Lung (tissue), 12 donors: ENCODE measurements around the gene FASN. TPM values are rescaled to one million over a fixed set of nuclear protein-coding genes. Genes with fewer than 3 reads are reported as not detected.

ENCODE experiments used
- ATAC-seq: fragments of 200-7000 bp; cut with Tn5 transposase; one replicate; pipeline ENCODE4 v1.9.1; 2020; ENCODE audit warnings: moderate number of reproducible peaks; ENCODE audit not compliant: insufficient read depth, low FRiP score
- DNase-seq, 3 donors: peaks; one replicate each; pipeline ENCODE4 v3.0.0-alpha.2; 2013 to 2017
- H3K27ac ChIP-seq, 2 donors: one replicate each; pipeline ENCODE4 v1.5.1; 2013; ENCODE audit warnings: mild to moderate bottlenecking in 2 of 2, moderate library complexity in 2 of 2, control low read depth in 1 of 2, inconsistent platforms in 1 of 2, low read depth in 1 of 2, low read length in 1 of 2
- H3K27me3 ChIP-seq, 3 donors: one replicate each; pipeline ENCODE4 v1.5.1; 2013; ENCODE audit warnings: low read length in 2 of 3; ENCODE audit not compliant: control insufficient read depth in 3 of 3, insufficient read depth in 3 of 3
- H3K36me3 ChIP-seq, 4 donors: one replicate each; pipeline ENCODE4 v1.5.1; 2013; ENCODE audit warnings: low read length in 4 of 4, mild to moderate bottlenecking in 1 of 4, moderate library complexity in 1 of 4; ENCODE audit not compliant: control insufficient read depth in 4 of 4, insufficient read depth in 4 of 4
- H3K4me1 ChIP-seq, 5 donors: one replicate each; pipeline ENCODE4 v1.5.1; 2013; ENCODE audit warnings: low read length in 5 of 5, mild to moderate bottlenecking in 2 of 5, moderate library complexity in 1 of 5; ENCODE audit not compliant: control insufficient read depth in 5 of 5, insufficient read depth in 5 of 5
- H3K4me3 ChIP-seq: one replicate; pipeline ENCODE4 v1.5.1; 2013; ENCODE audit warnings: mild to moderate bottlenecking, control low read depth, moderate library complexity
- H3K9ac ChIP-seq, 2 donors: one replicate each; pipeline ENCODE4 v1.5.1; 2013; ENCODE audit warnings: low read length in 2 of 2, control low read depth in 1 of 2; ENCODE audit not compliant: insufficient read depth in 1 of 2
- H3K9me3 ChIP-seq, 4 donors: one replicate each; pipeline ENCODE4 v1.5.1; 2013; ENCODE audit warnings: low read length in 3 of 4, mild to moderate bottlenecking in 1 of 4, moderate library complexity in 1 of 4; ENCODE audit not compliant: control insufficient read depth in 4 of 4, insufficient read depth in 3 of 4
- CTCF ChIP-seq: IDR thresholded peaks from 2 replicates; pipeline ENCODE4 v1.5.1; 2012; ENCODE audit warnings: mild to moderate bottlenecking; ENCODE audit errors: control extremely low read depth, extremely low read depth
- WGBS, 2 donors: extraction: QIAGEN DNeasy Blood & Tissue Kit; methylation state at CpG; one replicate each; pipeline ENCODE4 v1.1.7; 2013; 5-methylcytosine and 5-hydroxymethylcytosine counted together
- polyA plus RNA-seq, 2 donors: library from polyadenylated mRNA; stranded (reverse); fragments of 200-250 nt; gene quantifications; one replicate each; pipeline ENCODE4 v1.2.1, GENCODE V29; 2013
- total RNA-seq, 2 donors: library from RNA; depleted of rRNA in 1 of 2; stranded (reverse); fragments of >200 nt in 1 of 2; gene quantifications; one replicate each; pipeline ENCODE4 v1.2.1, GENCODE V29; 2014 to 2021
- donor health status: control.
- donor health status: control.
- donor health status: Bipolar disorder and iron deficiency.
- donor health status: healthy.
- donor health status: DM: yes; HTN: yes; CAD: no.

FASN gene
- total and polyA plus RNA-seq, 4 donors = 46.2 to 604 (median 212) TPM

GRCh38 chr17:82107341-82107860 lies 9.4 kb upstream of the FASN start:
- H3K4me1 ChIP-seq = peaks cover 0 to 37% (median 28%) of the 10 kb centered on the region in 5 donors
- peak overlapping the region in 1 of 2 donors; percentile 94 for H3K27ac ChIP-seq
- no peak for DNase-seq
- no peaks in the 10 kb centered on the region for H3K9me3 ChIP-seq
- no peaks in the 10 kb centered on the region for H3K27me3 ChIP-seq
- H3K36me3 ChIP-seq = no peaks in the 10 kb centered on the region
- no peak overlapping the region for H3K4me3 ChIP-seq
- H3K9ac ChIP-seq = no peak overlapping the region
- no peak for TF ChIP-seq CTCF
- 85 to 86% methylated on average over 24 of the region's 24 CpGs for WGBS, 2 donors
- no peak for ATAC-seq

GRCh38 chr17:82106688-82107305 lies 8.8 kb upstream of the FASN start:
- TF ChIP-seq CTCF = no peak
- 41 to 43% methylated on average over 8 to 9 of the region's 9 CpGs for WGBS, 2 donors
- no peak for ATAC-seq
- Histone ChIP-seq H3K9ac (no peak overlapping the region), H3K9me3 (no peaks in the 10 kb centered on the region), H3K4me3 (no peak overlapping the region), H3K36me3 (no peaks in the 10 kb centered on the region), H3K4me1 (peaks cover 0 to 37% (median 28%) of the 10 kb centered on the region in 5 donors), H3K27ac (peak overlapping the region in 1 of 2 donors; percentile 94), H3K27me3 (no peaks in the 10 kb centered on the region)
- DNase-seq = no peak

GRCh38 chr17:82105882-82106687 lies 8.0 kb upstream of the FASN start:
- Histone ChIP-seq H3K9me3 (no peaks in the 10 kb centered on the region), H3K4me1 (peaks cover 0 to 37% (median 28%) of the 10 kb centered on the region in 5 donors), H3K36me3 (no peaks in the 10 kb centered on the region), H3K27ac (peak overlapping the region in 1 of 2 donors; percentile 94), H3K27me3 (no peaks in the 10 kb centered on the region), H3K4me3 (no peak overlapping the region), H3K9ac (peak overlapping the region in 1 of 2 donors; percentile 42)
- no peak for TF ChIP-seq CTCF
- 11 to 18% methylated on average over 22 to 24 of the region's 24 CpGs for WGBS, 2 donors
- ATAC-seq (peak; percentile 61), DNase-seq (peak; percentile 54 to 69 (median 58))
